HG03060 (cell line): ENCODE measurements around the gene PGBD1.

Experiments
- ATAC-seq: cut with Tn5 transposase; IDR thresholded peaks from one replicate; pipeline ENCODE4 v1.9.1; 2021; ENCODE audit warnings: low read depth, moderate number of reproducible peaks; ENCODE audit not compliant: unreplicated experiment

The PGBD1 gene

DNA sequence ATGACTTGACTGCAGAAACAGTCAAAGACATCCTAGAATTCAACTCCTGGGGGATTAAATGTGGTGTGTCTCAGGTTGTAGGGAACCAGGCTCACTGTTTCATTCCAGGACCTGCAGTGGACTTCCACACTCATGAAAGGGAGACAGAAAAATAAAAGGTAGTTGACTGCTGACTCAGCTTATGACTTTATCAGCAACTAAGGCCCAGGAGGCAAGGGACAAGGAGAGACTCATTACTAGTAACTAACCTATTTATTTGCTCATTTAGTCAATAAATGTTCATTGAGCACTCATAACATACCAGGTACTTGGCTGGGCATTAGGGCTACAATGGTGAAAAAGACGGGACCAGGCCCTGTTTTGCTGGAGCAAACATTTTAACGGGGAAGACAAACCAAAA is 51.7 kb downstream of the PGBD1 start:
- no peak for ATAC-seq

- no peak for ATAC-seq
Measured at GRCh38 chr6:28333599-28334018, 52.2 kb downstream of the PGBD1 start.

DNA sequence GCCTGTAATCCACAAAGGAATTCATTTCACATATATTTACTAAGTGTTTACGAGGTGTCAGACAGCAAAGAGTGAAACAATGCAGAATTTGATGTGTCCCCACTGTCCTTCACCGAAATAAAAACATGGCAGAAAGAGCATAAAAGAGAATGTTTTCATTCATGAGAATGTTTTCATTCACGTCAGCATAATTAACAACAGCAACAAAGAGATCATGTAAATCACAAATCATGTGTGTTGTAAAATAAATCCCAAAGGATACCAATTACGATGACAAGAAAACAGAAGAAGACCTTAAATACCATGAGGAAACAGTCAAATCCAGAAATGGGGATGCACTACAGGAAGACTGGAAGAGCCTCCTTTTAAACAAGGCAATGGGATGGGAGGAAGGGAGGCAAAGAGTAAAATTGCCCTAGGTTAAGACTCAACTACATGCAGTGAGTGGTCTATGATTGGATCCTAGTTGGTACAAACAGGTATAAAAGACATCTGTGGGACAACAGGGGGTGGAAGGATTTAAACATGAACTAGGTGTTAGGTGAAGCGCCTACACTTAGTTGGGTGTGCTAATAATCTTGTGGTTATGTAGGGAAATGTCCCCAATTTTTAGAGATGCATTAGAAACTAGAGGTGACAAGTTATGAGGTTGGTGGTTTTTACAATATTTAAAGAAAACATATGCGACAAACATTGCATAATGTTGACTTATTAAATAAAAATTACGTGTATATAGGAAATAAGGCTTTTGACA is 53.1 kb downstream of the PGBD1 start:
- ATAC-seq: no peak

GRCh38 chr6:28335040-28335563 is 53.7 kb downstream of the PGBD1 start:
- ATAC-seq: no peak

- peak; percentile 78 for ATAC-seq
Measured at GRCh38 chr6:28335564-28336283, 54.4 kb downstream of the PGBD1 start, which contains the start of gene ZSCAN31. TSS of gene ZSCAN31 (minus strand) at chr6:28336148. CDS start at chr6:28329683, 6,465 bp downstream.

DNA sequence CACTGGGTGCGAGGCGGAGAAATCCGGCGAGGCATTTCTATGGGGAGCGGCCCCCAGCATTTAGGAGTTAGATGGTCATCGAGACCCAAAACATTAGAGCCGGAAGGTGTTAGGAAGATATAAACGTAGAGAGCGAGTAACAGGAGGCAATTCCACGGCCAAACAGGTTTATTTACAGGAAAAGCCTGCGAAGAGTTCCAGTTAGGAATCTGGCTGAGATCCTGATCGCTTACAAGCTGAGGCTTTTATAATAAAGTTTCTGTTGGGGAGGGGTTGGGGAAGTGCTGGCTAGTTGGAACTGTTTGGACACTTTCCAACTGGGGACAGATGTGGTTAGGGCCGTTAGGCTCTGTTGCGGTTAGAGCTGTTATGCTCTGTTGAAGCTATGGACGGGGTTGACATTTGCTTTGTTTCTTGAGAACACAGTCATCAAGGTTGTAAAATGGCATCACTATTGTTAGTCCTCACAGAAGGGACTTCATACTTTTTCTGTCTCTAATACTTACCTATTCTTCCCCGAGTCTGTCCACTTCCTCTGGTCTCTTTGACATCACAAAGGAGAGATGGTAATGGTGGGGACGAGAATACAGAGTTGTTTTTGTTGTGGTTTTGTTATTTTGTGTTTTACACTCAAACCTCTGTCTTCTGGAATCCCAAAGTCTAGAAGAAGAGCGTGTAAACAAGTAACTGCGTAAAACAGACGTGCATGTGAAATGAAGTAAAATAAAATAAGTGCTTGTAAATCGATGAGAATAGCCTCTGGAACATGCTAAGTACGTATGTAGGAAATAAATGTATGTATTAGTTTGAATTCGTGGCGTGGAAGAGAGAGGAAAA is 55.1 kb downstream of the PGBD1 start:
- ATAC-seq: peak; percentile 27

DNA sequence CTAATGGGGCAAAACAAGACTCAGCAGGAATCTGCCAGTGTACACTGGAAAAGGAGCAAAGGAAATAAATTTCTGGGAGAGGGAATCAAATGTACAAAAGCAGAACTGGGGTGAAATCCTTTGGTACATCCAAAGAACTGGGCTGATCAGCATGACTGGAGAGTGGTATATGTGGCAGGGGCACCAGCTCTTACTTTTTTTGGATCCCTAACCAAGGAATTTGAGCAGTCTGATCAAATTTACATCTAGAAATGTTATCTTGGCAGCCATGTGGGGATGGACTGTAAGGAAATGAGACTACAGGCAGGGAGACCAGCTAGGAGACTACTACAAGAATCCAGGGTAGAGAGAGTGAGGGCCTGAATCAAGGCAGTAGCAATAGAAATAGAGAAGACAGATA is 55.7 kb downstream of the PGBD1 start:
- no peak for ATAC-seq

DNA sequence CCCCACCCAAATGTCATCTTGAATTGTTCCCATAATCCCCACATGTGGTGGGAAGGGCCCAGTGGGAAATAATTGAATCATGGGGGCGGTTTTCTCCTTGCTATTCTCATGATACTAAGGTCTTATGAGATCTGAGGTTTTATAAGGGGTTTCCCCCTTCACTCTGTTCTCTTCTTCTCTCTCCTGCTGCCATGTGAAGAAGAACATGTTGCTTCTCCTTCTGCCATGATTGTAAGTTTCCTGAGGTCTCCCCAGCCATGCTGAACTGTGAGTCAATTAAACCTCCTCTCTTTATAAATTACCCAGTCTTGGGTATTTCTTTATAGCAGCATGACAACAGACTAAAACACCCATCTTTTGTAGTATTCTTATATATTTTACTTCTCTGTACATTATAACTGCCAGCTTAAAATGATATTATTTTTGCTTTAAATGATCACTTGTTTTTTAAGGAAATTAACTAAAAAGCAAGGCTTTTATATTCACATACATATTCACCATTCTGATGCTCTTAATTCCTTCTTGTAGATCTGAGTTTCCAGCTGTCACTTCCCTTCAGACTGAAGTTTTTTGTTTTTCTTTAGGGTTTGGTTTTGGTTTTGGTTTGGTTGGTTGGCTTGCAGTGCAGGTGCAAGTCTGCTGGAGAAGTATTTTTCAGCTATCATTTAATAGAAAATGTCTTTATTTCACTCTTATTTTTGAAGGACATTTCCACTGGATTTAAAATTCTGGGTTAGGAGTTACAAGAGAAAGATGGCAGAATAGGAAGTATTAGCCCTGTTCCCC is 59.1 kb downstream of the PGBD1 start:
- no peak for ATAC-seq

DNA sequence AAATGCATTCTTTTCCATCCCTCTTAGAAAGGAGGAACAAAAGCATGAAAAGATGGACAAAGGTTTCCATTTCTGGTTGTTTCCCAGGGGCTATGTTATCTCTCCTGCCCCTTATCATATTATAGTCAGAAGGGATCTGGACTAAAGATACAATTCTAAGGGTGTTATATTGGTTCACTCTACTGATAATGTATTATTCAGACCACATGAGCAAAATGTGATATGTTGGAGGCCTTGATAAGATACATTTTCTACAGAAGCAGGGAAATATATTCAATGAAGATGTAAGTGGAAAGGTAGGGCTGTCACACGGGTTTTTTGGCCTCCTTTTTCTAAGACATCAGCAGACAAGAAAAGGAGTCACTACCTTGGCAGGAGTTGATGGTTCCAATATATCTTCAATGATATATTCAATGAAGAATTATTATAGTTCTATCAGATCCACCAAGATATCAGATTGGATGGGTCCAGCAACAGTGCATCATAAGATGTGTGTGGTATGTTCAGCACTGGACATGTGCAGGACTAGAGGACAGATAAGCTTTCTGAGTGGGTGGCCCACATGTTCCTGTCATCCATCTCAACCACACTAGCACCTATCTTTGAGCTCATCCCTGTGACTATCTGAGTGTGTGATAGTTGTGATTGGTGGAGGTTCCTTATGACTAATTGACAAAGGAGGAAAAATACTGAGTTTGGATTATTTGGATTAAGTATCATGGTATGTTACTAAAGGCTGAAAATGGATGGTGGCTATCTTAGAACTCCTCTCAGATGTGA is 62.7 kb downstream of the PGBD1 start:
- ATAC-seq: no peak

- no peak for ATAC-seq
Measured at GRCh38 chr6:28345201-28345600, 63.8 kb downstream of the PGBD1 start.

- ATAC-seq: no peak
Measured at GRCh38 chr6:28347119-28347518, 65.7 kb downstream of the PGBD1 start.

- ATAC-seq: peak; percentile 12
Measured at GRCh38 chr6:28349344-28349891, 68.0 kb downstream of the PGBD1 start.

GRCh38 chr6:28349892-28350737 is 68.7 kb downstream of the PGBD1 start, which contains the start of gene ZKSCAN3:
TSS of gene ZKSCAN3 (plus strand) at chr6:28349947. CDS start at chr6:28359587, 9,640 bp downstream.
- peak; percentile 48 for ATAC-seq

GRCh38 chr6:28351087-28351486 is 69.7 kb downstream of the PGBD1 start:
- no peak for ATAC-seq

DNA sequence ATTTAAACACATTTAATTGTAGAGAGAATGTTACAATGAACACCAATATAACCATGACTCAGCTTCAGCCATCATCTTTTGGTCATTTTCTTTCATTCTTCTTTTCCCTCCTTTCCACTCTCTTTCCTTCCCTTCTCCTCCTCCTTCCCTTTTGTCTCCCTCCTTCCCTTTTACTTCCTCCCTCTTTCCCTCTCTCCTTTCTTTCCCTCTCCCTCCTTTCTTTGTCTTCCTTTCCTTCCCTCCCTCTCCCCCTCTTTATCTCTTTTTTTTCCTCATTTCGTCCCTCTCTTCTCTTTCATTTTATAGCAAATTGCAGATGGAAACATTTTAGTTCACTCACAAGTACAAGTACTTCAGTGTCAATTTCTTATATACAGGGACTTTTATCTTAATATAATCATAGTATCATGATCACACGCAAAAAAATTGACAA is 70.1 kb downstream of the PGBD1 start:
- no peak for ATAC-seq
